Fibroblast of mammary gland (primary cell): Measurements from ENCODE around the gene HMX1.

Source experiments
- DNase-seq: peaks from one replicate; pipeline ENCODE4 v3.0.0-alpha.2; 2010; ENCODE audit warnings: low read depth
- H3K4me3 ChIP-seq: 2 replicates; pipeline ENCODE4 v1.5.1; 2011; ENCODE audit warnings: low read depth, mild to moderate bottlenecking, low read length, moderate library complexity; ENCODE audit not compliant: control insufficient read depth
- CTCF ChIP-seq: conservative IDR thresholded peaks from 2 replicates; pipeline ENCODE4 v1.5.1; 2011; ENCODE audit warnings: low read depth, low read length, inconsistent platforms; ENCODE audit not compliant: control insufficient read depth, insufficient read depth

The HMX1 gene

GRCh38 chr4:8868321-8869001, 3.2 kb downstream of the HMX1 start:
- TF ChIP-seq CTCF = no peak
- no peak for DNase-seq
- no peak overlapping the region for H3K4me3 ChIP-seq

GRCh38 chr4:8867624-8868320, 3.9 kb downstream of the HMX1 start:
- DNase-seq = no peak
- no peak for TF ChIP-seq CTCF
- no peak overlapping the region for H3K4me3 ChIP-seq

GRCh38 chr4:8866828-8867623, 4.6 kb downstream of the HMX1 start:
- TF ChIP-seq CTCF = no peak
- no peak for DNase-seq

GRCh38 chr4:8866421-8866820, 5.2 kb downstream of the HMX1 start:
- TF ChIP-seq CTCF = no peak
- no peak overlapping the region for H3K4me3 ChIP-seq
- no peak for DNase-seq

More at GRCh38 chr4:8866828-8867623, 4.6 kb downstream of the HMX1 start:
- H3K4me3 ChIP-seq = no peak overlapping the region

- no peak for DNase-seq
- TF ChIP-seq CTCF = no peak
- H3K4me3 ChIP-seq = no peak overlapping the region
Measured at GRCh38 chr4:8865681-8866310, 5.8 kb downstream of the HMX1 start.

- no peak for DNase-seq
- TF ChIP-seq CTCF = no peak
- H3K4me3 ChIP-seq = no peak overlapping the region
Measured at GRCh38 chr4:8864912-8865680, 6.5 kb downstream of the HMX1 start.
